Right lobe of liver (tissue), 4 donors: ENCODE results near the gene SUMF2.

Experiments used
- POLR2A ChIP-seq: fragments of 450-650 bp; IDR thresholded peaks from one replicate; pipeline ENCODE4 v1.6.1; 2017; ENCODE audit warnings: antibody characterized with exemption, mild to moderate bottlenecking
- TF ChIP-seq, protein P1 (sequence below), 4 donors: fragments of 200-600 bp in 3 of 4; fragments of 450-650 bp in 1 of 4; IDR thresholded peaks; one replicate each; pipeline versions ENCODE4 v1.5.1 to v1.8.0; 2016 to 2022; ENCODE audit warnings: antibody characterized with exemption in 4 of 4, mild to moderate bottlenecking in 2 of 4
- donor health status: DM: no; HTN: no; CAD: no.
- donor health status: DM: no; HTN: no; CAD: no.
- donor health status: DM: no; HTN: yes; CAD: no.

DNA sequence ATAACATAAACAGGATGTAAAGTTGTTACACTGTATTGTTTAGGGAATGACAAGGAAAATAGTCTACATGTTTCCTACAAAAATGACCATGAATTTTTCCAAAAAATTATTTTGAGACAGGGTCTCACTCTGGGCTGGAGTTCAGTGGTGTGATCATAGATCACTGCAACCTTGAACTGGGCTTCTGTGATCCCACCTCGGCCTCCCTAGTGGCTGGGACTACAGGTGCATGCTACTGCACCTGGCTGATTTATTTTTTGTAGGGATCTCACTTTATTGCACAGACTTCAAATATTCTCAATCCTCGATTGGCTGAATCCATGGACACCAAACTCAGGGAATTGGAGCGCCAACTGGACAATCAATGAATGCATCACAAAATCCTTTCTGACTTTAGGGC is 35.6 kb downstream of the SUMF2 start:
- TF ChIP-seq POLR2A = no peak
- TF ChIP-seq, protein P1, sequence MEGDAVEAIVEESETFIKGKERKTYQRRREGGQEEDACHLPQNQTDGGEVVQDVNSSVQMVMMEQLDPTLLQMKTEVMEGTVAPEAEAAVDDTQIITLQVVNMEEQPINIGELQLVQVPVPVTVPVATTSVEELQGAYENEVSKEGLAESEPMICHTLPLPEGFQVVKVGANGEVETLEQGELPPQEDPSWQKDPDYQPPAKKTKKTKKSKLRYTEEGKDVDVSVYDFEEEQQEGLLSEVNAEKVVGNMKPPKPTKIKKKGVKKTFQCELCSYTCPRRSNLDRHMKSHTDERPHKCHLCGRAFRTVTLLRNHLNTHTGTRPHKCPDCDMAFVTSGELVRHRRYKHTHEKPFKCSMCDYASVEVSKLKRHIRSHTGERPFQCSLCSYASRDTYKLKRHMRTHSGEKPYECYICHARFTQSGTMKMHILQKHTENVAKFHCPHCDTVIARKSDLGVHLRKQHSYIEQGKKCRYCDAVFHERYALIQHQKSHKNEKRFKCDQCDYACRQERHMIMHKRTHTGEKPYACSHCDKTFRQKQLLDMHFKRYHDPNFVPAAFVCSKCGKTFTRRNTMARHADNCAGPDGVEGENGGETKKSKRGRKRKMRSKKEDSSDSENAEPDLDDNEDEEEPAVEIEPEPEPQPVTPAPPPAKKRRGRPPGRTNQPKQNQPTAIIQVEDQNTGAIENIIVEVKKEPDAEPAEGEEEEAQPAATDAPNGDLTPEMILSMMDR (IDR thresholded peaks at IDR 0.05) = no peak
